ENCODE results near the gene SEC14L5.

GRCh38 chr16:4923853-4924252, 34.3 kb upstream of the SEC14L5 start:
- TF ChIP-seq CTCF (IDR thresholded peaks at IDR 0.05) = no peak
- TF ChIP-seq POLR2A (IDR thresholded peaks at IDR 0.05) = no peak
- no peak for TF ChIP-seq EP300 (IDR thresholded peaks at IDR 0.05)

Data from ovary (tissue), 3 donors.